A673 (cell line): ENCODE results near the gene VENTX.

Experiments used
- EZH2 ChIP-seq: fragments of 200-600 bp; sonication (generic); IDR thresholded peaks from 2 replicates; pipeline ENCODE4 v1.6.1; 2017; ENCODE audit warnings: borderline replicate concordance, low read depth, mild to moderate bottlenecking, mixed read lengths, antibody characterized with exemption, low read length; ENCODE audit not compliant: poor library complexity, severe bottlenecking
- TF ChIP-seq, protein P1 (sequence below): fragments of 300-800, 200-600 bp; sonication (generic); conservative IDR thresholded peaks from 2 replicates; pipeline ENCODE4 v1.5.1; 2017; ENCODE audit warnings: low read depth, mild to moderate bottlenecking, antibody characterized with exemption, low read length, moderate library complexity, mixed read lengths

DNA sequence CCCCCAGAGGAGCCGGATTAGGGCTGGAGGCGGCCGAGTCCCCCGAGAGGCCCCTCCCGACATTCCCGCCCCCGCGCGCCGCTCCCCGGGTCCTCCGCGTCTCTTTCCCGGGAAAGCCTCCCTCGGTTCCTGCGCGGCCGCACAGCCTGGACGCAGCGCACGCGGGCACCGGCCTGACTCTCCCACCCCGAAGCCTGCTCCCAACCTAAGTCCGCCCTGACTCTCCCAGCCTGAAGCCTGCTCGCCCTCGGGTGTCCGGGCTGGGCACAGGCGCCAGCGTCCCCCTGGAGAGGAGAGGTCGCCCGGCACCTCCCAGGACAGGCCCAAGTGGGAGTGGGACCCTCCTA, 441 bp upstream of the VENTX start:
- TF ChIP-seq EZH2: peak; percentile 94
- TF ChIP-seq, protein P1, sequence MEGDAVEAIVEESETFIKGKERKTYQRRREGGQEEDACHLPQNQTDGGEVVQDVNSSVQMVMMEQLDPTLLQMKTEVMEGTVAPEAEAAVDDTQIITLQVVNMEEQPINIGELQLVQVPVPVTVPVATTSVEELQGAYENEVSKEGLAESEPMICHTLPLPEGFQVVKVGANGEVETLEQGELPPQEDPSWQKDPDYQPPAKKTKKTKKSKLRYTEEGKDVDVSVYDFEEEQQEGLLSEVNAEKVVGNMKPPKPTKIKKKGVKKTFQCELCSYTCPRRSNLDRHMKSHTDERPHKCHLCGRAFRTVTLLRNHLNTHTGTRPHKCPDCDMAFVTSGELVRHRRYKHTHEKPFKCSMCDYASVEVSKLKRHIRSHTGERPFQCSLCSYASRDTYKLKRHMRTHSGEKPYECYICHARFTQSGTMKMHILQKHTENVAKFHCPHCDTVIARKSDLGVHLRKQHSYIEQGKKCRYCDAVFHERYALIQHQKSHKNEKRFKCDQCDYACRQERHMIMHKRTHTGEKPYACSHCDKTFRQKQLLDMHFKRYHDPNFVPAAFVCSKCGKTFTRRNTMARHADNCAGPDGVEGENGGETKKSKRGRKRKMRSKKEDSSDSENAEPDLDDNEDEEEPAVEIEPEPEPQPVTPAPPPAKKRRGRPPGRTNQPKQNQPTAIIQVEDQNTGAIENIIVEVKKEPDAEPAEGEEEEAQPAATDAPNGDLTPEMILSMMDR: no peak
